DOHH2 (cell line): ENCODE results near the gene MAGEA11.

Experiments used
- H3F3A ChIP-seq: fragments of 200-600 bp; sonication (generic), shearing (Covaris generic); 2 replicates; pipeline ENCODE4 v1.6.0; 2016; ENCODE audit warnings: antibody characterized with exemption, mild to moderate bottlenecking; ENCODE audit not compliant: control insufficient read depth, insufficient read depth
- H3K27ac ChIP-seq: fragments of 200-600 bp; sonication (generic); 2 replicates; pipeline ENCODE4 v1.5.1; 2014; ENCODE audit warnings: low read depth, mild to moderate bottlenecking, low read length, moderate library complexity
- H3K27me3 ChIP-seq: fragments of 200-600 bp; sonication (generic); 2 replicates; pipeline ENCODE4 v1.6.1; 2014; ENCODE audit warnings: mild to moderate bottlenecking, low read length, mixed read lengths; ENCODE audit not compliant: control insufficient read depth
- H3K36me3 ChIP-seq: fragments of 200-600 bp; sonication (generic); 2 replicates; pipeline ENCODE4 v1.6.1; 2014; ENCODE audit warnings: mild to moderate bottlenecking, low read length, moderate library complexity, mixed read lengths; ENCODE audit not compliant: control insufficient read depth
- H3K4me1 ChIP-seq: fragments of 200-600 bp; sonication (generic); 2 replicates; pipeline ENCODE4 v1.6.1; 2014; ENCODE audit warnings: mild to moderate bottlenecking, low read length, mixed read lengths; ENCODE audit not compliant: control insufficient read depth
- H3K4me2 ChIP-seq: fragments of 200-600 bp; sonication (generic); 2 replicates; pipeline ENCODE4 v1.6.0; 2014; ENCODE audit warnings: mild to moderate bottlenecking, low read length, moderate library complexity
- H3K4me3 ChIP-seq: fragments of 200-600 bp; sonication (generic); 2 replicates; pipeline ENCODE4 v1.5.1; 2014; ENCODE audit warnings: mild to moderate bottlenecking, low read length, mixed read lengths
- H3K79me2 ChIP-seq: fragments of 200-600 bp; sonication (generic); 2 replicates; pipeline ENCODE4 v1.6.1; 2014; ENCODE audit warnings: mild to moderate bottlenecking, low read length, mixed read lengths; ENCODE audit not compliant: control insufficient read depth
- H3K9me2 ChIP-seq: fragments of 200-600 bp; sonication (generic); replicated peaks from 2 replicates; pipeline ENCODE4 v1.6.1; 2014; ENCODE audit warnings: mild to moderate bottlenecking, low read length, mixed read lengths; ENCODE audit not compliant: control insufficient read depth
- H3K9me3 ChIP-seq: fragments of 200-600 bp; sonication (generic); 2 replicates; pipeline ENCODE4 v1.6.1; 2014; ENCODE audit warnings: antibody characterized with exemption, low read length, mixed read lengths; ENCODE audit not compliant: control insufficient read depth, insufficient read depth
- H4K20me1 ChIP-seq: fragments of 200-600 bp; sonication (generic); 2 replicates; pipeline ENCODE4 v1.6.0; 2014; ENCODE audit warnings: low read depth, mild to moderate bottlenecking, antibody characterized with exemption, low read length, moderate library complexity; ENCODE audit not compliant: control insufficient read depth, insufficient read depth
- CTCF ChIP-seq: fragments of 200-600 bp; sonication (generic); IDR thresholded peaks from one replicate; pipeline ENCODE4 v1.5.1; 2014; ENCODE audit warnings: antibody characterized with exemption, mild to moderate bottlenecking, low read depth, low read length; ENCODE audit not compliant: poor library complexity, severe bottlenecking
- EZH2phosphoT487 ChIP-seq: fragments of 200-600 bp; sonication (generic); IDR thresholded peaks from 2 replicates; pipeline ENCODE4 v1.6.1; 2017; ENCODE audit warnings: borderline replicate concordance, mild to moderate bottlenecking, antibody characterized with exemption, low read length, moderate library complexity, mixed read lengths

The MAGEA11 gene

DNA sequence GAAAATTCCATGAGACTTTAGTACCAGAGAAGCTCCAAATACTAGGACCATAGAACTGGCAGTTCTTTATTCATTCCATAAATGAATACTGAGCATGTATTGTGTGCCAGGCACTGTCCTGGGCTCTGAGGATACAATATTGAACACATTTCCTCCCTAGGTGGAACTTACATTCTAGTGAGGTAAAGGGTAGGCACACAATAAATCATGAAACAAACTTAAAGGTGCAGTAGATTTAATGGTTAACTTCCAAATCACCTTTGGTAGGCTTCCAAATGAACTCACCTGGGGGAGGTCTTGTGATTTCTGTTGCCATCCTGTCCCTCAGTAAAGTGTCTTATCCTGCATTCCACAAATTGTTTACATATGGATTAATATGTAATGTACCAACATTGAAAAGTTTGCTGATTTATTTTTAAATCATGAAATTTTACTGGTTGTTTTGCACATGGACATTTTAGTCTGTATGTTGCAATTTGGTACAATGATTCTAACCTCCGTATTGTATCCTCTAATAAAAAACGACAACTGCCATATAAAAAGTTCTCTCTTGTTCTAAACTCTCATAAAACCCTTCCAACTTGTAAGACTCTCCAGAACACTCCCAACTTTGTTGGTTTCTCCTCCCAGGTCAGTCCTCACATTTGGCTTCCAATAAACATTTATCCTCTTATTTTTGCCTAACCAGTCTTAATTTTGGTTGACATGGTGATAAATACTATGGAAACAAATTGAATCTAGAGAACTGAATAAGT, 4.5 kb upstream of the MAGEA11 start:
- Histone ChIP-seq H3K4me2 (no peak overlapping the region), H3K9me3 (no peaks in the 10 kb centered on the region), H3K4me1 (no peaks in the 10 kb centered on the region), H3K27me3 (no peaks in the 10 kb centered on the region), H3K9me2 (no peaks in the 10 kb centered on the region), H3K36me3 (no peaks in the 10 kb centered on the region), H3F3A (no peaks in the 10 kb centered on the region), H3K79me2 (no peaks in the 10 kb centered on the region), H4K20me1 (no peaks in the 10 kb centered on the region), H3K4me3 (no peak overlapping the region), H3K27ac (no peak overlapping the region)
- TF ChIP-seq CTCF = no peak
- TF ChIP-seq EZH2phosphoT487 = no peak

DNA sequence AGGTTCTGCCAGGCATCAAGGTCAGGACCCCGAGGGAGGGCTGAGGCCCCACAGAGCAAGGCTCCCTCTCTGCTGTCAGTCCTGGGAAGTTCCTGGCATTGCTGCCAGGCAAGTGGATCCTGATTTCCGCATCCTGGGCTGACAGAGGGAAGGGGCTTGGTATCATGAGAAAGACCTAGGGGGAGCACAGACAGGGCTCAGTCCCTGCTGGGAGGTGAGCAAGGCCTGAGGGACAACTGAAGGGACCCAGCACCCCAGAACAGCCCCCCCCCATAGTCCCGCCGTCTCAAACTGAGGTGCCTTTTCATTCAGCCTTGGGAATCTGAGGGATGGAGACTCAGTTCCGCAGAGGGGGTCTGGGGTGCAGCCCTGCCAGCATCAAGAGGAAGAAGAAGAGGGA, 971 bp downstream of the MAGEA11 start:
- TF ChIP-seq EZH2phosphoT487 (no peak), CTCF (no peak)
- Histone ChIP-seq H3K4me2 (no peak overlapping the region), H3K9me3 (no peaks in the 10 kb centered on the region), H3K4me1 (no peaks in the 10 kb centered on the region), H4K20me1 (no peaks in the 10 kb centered on the region), H3K9me2 (no peaks in the 10 kb centered on the region), H3K27me3 (no peaks in the 10 kb centered on the region), H3K36me3 (no peaks in the 10 kb centered on the region), H3K27ac (no peak overlapping the region), H3K4me3 (no peak overlapping the region), H3K79me2 (no peaks in the 10 kb centered on the region), H3F3A (no peaks in the 10 kb centered on the region)

DNA sequence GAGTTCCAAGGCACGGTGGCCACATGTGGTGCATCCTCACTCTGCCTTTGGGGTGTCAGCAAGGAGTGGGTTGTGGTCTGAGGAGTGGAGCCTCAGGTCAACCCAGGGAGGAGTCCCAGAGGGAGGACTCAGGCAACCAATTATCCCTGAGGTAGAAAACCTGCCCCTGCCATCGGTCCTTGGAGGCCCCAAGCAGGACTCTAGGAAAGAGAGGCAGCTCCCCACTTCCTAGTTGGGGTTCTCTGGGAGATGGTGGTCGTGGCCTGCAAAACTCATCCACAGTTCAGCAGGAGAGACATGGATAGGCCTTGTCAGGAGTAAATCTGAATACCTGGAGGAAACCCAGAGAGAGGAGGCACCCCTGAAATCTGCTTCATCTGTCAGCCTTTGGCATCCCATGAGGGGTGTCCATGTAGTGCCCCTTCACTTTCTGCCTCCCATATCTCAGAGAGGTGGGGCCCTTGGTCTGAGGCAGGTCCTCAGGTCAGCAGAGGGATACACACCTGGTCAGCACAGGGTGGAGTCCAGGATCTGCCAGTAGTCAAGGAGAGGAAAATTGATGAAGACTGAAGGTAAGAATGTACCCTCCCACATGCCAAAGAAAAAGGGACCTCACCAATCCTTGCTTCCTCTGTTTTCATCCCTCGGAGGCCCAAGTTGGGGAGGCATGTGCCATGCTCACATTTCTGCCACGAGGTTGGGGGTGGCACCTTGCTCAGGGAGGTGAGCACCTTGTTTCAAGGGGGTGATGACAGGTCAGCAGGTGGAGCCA, 1.6 kb downstream of the MAGEA11 start:
- TF ChIP-seq CTCF (no peak), EZH2phosphoT487 (no peak)

More for the DNA sequence above, 1.6 kb downstream of the MAGEA11 start:
- Histone ChIP-seq H3K4me3 (no peak overlapping the region), H3K4me2 (no peak overlapping the region), H3K79me2 (no peaks in the 10 kb centered on the region), H3F3A (no peaks in the 10 kb centered on the region), H3K9me2 (no peaks in the 10 kb centered on the region), H4K20me1 (no peaks in the 10 kb centered on the region), H3K36me3 (no peaks in the 10 kb centered on the region), H3K27ac (no peak overlapping the region), H3K4me1 (no peaks in the 10 kb centered on the region), H3K27me3 (no peaks in the 10 kb centered on the region), H3K9me3 (no peaks in the 10 kb centered on the region)
